Endothelial cell of umbilical vein (primary cell): Measurements from ENCODE around the gene CLEC18B. TPM values are rescaled to one million over a fixed set of nuclear protein-coding genes. Genes with fewer than 3 reads are reported as not detected.
A peak's percentile ranks its signal among the peaks of the same experiment; 100 is the strongest.

Experiments
- BruUV-seq: library from RNA; stranded (reverse); fragments of 400-500 nt; replicated peaks from 2 replicates; lab custom pipeline; 2021; lab: Mats Ljungman, UMichigan
- CTCF ChIA-PET: fragments of 300-600, 350-600 bp; sonication (Branson Sonifier 250); formaldehyde crosslinking; loops from one replicate; lab custom pipeline; 2021; ENCODE audit warnings: antibody characterized with exemption, inconsistent platforms; lab: Charles Lee
- POLR2A ChIA-PET: fragments of 300-600, 350-600 bp; sonication (Branson Sonifier 250); formaldehyde crosslinking; loops from one replicate; lab custom pipeline; 2021; ENCODE audit warnings: antibody characterized with exemption, inconsistent platforms; lab: Charles Lee
- DNase-seq: peaks from one replicate; pipeline ENCODE4 v3.0.0-alpha.2; 2011; ENCODE audit warnings: low read depth, low spot score
- FAIRE-seq: peaks from 2 replicates; lab custom pipeline; 2011; peaks lifted over from hg19 to GRCh38; lab: Jason Lieb, UNC
- H2AFZ ChIP-seq: 2 replicates; pipeline ENCODE4 v1.6.0; 2012; ENCODE audit warnings: low read depth, low read length, control low read depth, inconsistent platforms
- H3K27ac ChIP-seq: 2 replicates; pipeline ENCODE4 v1.5.1; 2011; ENCODE audit warnings: low read depth, mild to moderate bottlenecking, control low read depth, low read length, moderate library complexity; ENCODE audit not compliant: insufficient read depth
- H3K27me3 ChIP-seq, 2 experiments: 2 replicates each; pipeline versions ENCODE4 v1.6.0 to v1.6.1; 2011; ENCODE audit warnings: low read length in 2 of 2, mixed read lengths in 1 of 2; ENCODE audit not compliant: control insufficient read depth in 2 of 2, insufficient read depth in 2 of 2
- H3K36me3 ChIP-seq, 2 experiments: 2 replicates in 1 of 2; 3 replicates in 1 of 2; pipeline ENCODE4 v1.5.1; 2011; ENCODE audit warnings: low read length in 2 of 2, mild to moderate bottlenecking in 1 of 2, moderate library complexity in 1 of 2; ENCODE audit not compliant: control insufficient read depth in 2 of 2, insufficient read depth in 2 of 2; ENCODE audit errors: extremely low read depth in 1 of 2
- H3K4me1 ChIP-seq: 3 replicates; pipeline ENCODE4 v1.5.1; 2011; ENCODE audit warnings: mild to moderate bottlenecking, low read length; ENCODE audit not compliant: control insufficient read depth, insufficient read depth; ENCODE audit errors: extremely low read depth
- H3K4me2 ChIP-seq: 2 replicates; pipeline ENCODE4 v1.6.1; 2011; ENCODE audit warnings: low read length, control low read depth, mixed read lengths; ENCODE audit not compliant: insufficient read depth
- H3K4me3 ChIP-seq, 3 experiments: fragments of 200-600 bp in 1 of 3; sonication (generic), shearing (Covaris generic) in 1 of 3; replicated peaks in 1 of 3; 2 replicates each; pipeline ENCODE4 v1.5.1; 2011 to 2016; ENCODE audit warnings: control low read depth in 3 of 3, low read length in 3 of 3, mild to moderate bottlenecking in 2 of 3, inconsistent platforms in 1 of 3, low read depth in 1 of 3, moderate library complexity in 1 of 3; ENCODE audit not compliant: insufficient read depth in 1 of 3
- H3K79me2 ChIP-seq: 2 replicates; pipeline ENCODE4 v1.6.0; 2012; ENCODE audit warnings: low read length, inconsistent platforms; ENCODE audit not compliant: control insufficient read depth, insufficient read depth
- H3K9ac ChIP-seq: replicated peaks from 2 replicates; pipeline ENCODE3; 2011; ENCODE audit warnings: low read length, control low read depth; ENCODE audit not compliant: insufficient read depth; ENCODE audit errors: extremely low read depth
- H3K9me1 ChIP-seq: replicated peaks from 3 replicates; pipeline ENCODE4 v1.6.0; 2011; ENCODE audit warnings: mild to moderate bottlenecking, low read length; ENCODE audit not compliant: control insufficient read depth, insufficient read depth; ENCODE audit errors: extremely low read depth
- H3K9me3 ChIP-seq: replicated peaks from 2 replicates; pipeline ENCODE4 v1.5.1; 2012; ENCODE audit warnings: low read length, inconsistent platforms; ENCODE audit not compliant: control insufficient read depth, insufficient read depth
- H4K20me1 ChIP-seq: replicated peaks from 2 replicates; pipeline ENCODE3; 2011; ENCODE audit warnings: mild to moderate bottlenecking, low read length; ENCODE audit not compliant: control insufficient read depth, insufficient read depth; ENCODE audit errors: extremely low read depth
- EZH2 ChIP-seq: IDR thresholded peaks from 2 replicates; pipeline ENCODE4 v1.6.1; 2012; ENCODE audit warnings: borderline replicate concordance, low read depth, mild to moderate bottlenecking, moderate library complexity, low read length, inconsistent platforms; ENCODE audit not compliant: severe bottlenecking
- FOS ChIP-seq: IDR thresholded peaks from 2 replicates; pipeline ENCODE4 v1.6.1; 2011; ENCODE audit warnings: mild to moderate bottlenecking, low read length, moderate library complexity, borderline replicate concordance; ENCODE audit not compliant: insufficient read depth
- GATA2 ChIP-seq: IDR thresholded peaks from 2 replicates; pipeline ENCODE4 v1.7.0; 2011; ENCODE audit warnings: low read depth, mild to moderate bottlenecking, moderate library complexity, mixed read lengths, low read length; ENCODE audit not compliant: insufficient read length, insufficient read depth
- MYC ChIP-seq: IDR thresholded peaks from one replicate; pipeline ENCODE4 v1.6.1; 2011; ENCODE audit warnings: mild to moderate bottlenecking, low read depth, low read length
- POLR2A ChIP-seq: IDR thresholded peaks from 2 replicates; pipeline ENCODE4 v1.6.1; 2012; ENCODE audit warnings: low read depth, mild to moderate bottlenecking, control low read depth, low read length
- POLR2AphosphoS5 ChIP-seq: IDR thresholded peaks from 2 replicates; pipeline ENCODE4 v1.6.1; 2012; ENCODE audit warnings: low read depth, mild to moderate bottlenecking, control low read depth, low read length, moderate library complexity; ENCODE audit not compliant: insufficient read depth
- dilution Hi-C: fragments of 300-500 bp; cut with MboI; formaldehyde crosslinking; loops from one replicate; pipeline ENCODE4 v1.15.0; 2019; ENCODE audit warnings: low sequenced_read_pairs; ENCODE audit not compliant: extremely low pct_ligation_motif_present
- intact Hi-C: fragments of 100-400 bp; cut with micrococcal nuclease; formaldehyde crosslinking; loops from one replicate; pipeline ENCODE4 v1.10.0; 2022
- polyA plus RNA-seq, 4 experiments: library from polyadenylated mRNA; depleted of rRNA in 3 of 4; stranded (reverse) in 3 of 4; unstranded in 1 of 4; fragments of >200 nt; gene quantifications; 2 replicates each; pipeline versions ENCODE4 v1.2.1 to v1.2.3, GENCODE V29; 2011 to 2012; ENCODE audit warnings: missing spikeins in 1 of 4
- total RNA-seq: library from RNA; stranded (reverse); gene quantifications from 2 replicates; pipeline ENCODE4 v1.2.3, GENCODE V29; 2021
- TF ChIP-seq, protein P1 (sequence below), 2 donors: IDR thresholded peaks; 1 replicate in 1 of 2; 2 replicates in 1 of 2; pipeline ENCODE4 v1.5.1; 2011; ENCODE audit warnings: low read length in 2 of 2, mild to moderate bottlenecking in 2 of 2, moderate library complexity in 2 of 2, control low read depth in 1 of 2, inconsistent platforms in 1 of 2, low read depth in 1 of 2; ENCODE audit not compliant: insufficient read depth in 1 of 2; ENCODE audit errors: extremely low read depth in 1 of 2
- TF ChIP-seq, protein P2 (sequence below): IDR thresholded peaks from 2 replicates; pipeline ENCODE4 v1.6.1; 2011; ENCODE audit not compliant: insufficient read depth, insufficient read length

CLEC18B gene
- total and polyA plus RNA-seq, 2 donors (not counting 3 experiments of a cell fraction or from before 2014, with no cell fraction given): 0.49 TPM; not detected in 1

DNA sequence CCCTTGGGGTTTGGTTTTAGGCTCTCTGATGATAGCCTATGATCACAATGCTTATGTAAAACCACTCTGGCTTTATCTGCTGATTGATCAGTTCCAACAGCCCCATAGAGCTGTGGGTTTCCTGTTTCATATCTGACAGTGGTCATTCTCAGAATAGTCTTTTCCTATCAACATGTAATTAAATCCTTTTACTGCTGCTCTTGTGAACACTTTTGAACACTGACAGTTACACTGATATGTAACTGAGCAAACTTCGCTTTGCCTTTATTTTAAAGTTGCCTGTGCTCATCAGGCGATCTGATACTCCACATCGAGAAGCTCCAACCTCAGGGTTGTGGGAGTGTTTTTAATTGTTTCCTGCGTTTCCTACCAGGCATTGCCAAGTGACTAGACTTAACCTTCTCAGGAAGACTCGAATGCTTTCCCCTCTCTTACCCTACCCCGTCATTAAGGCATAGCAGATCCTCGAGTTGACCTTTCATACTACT lies 17.3 kb upstream of the CLEC18B start:
- no peak overlapping the region for H3K4me2 ChIP-seq
- POLR2A ChIA-PET: interaction anchor here (0.6 to 1.1 kb wide), 3 partner anchors 169 to 1448 kb away, joined by 3 read pairs; partner anchors contain the start of gene GLG1
- FAIRE-seq (peak; percentile 63), DNase-seq (peak; percentile 37)
- intact Hi-C loops: no loop called here
- no peak overlapping the region for H3K9ac ChIP-seq
- H3K36me3 ChIP-seq: no peaks in the 10 kb centered on the region
- no TSS peak for BruUV-seq
- no peaks in the 10 kb centered on the region for H3K9me3 ChIP-seq
- peak; percentile 62 for TF ChIP-seq GATA2
- TF ChIP-seq, protein P1, sequence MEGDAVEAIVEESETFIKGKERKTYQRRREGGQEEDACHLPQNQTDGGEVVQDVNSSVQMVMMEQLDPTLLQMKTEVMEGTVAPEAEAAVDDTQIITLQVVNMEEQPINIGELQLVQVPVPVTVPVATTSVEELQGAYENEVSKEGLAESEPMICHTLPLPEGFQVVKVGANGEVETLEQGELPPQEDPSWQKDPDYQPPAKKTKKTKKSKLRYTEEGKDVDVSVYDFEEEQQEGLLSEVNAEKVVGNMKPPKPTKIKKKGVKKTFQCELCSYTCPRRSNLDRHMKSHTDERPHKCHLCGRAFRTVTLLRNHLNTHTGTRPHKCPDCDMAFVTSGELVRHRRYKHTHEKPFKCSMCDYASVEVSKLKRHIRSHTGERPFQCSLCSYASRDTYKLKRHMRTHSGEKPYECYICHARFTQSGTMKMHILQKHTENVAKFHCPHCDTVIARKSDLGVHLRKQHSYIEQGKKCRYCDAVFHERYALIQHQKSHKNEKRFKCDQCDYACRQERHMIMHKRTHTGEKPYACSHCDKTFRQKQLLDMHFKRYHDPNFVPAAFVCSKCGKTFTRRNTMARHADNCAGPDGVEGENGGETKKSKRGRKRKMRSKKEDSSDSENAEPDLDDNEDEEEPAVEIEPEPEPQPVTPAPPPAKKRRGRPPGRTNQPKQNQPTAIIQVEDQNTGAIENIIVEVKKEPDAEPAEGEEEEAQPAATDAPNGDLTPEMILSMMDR (IDR thresholded peaks at IDR 0.05; ENCODE audit: extremely low read depth in 1 of 2, insufficient read depth in 1 of 2, low read depth in 1 of 2, low read length in 2 of 2): no peak
- TF ChIP-seq, protein P2, sequence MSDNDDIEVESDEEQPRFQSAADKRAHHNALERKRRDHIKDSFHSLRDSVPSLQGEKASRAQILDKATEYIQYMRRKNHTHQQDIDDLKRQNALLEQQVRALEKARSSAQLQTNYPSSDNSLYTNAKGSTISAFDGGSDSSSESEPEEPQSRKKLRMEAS: no peak
- no peak for TF ChIP-seq FOS
- TF ChIP-seq EZH2: no peak
- no peak for TF ChIP-seq MYC
- no peak for TF ChIP-seq POLR2AphosphoS5
- no peak for TF ChIP-seq POLR2A
- no peaks in the 10 kb centered on the region for H3K79me2 ChIP-seq
- CTCF ChIA-PET: interaction anchor here (0.9 to 3.4 kb wide), 3 partner anchors 9 to 22 kb away, joined by 3 to 11 read pairs (median 5); no protein-coding TSS in a partner anchor
- no peaks in the 10 kb centered on the region for H3K27me3 ChIP-seq
- H3K9me1 ChIP-seq: no peaks in the 10 kb centered on the region
- dilution Hi-C loops: no loop called here
- H3K27ac ChIP-seq: no peak overlapping the region
- H3K4me1 ChIP-seq: peaks cover 10% of the 10 kb centered on the region
- H4K20me1 ChIP-seq: no peaks in the 10 kb centered on the region
- H2AFZ ChIP-seq: no peak overlapping the region
- no peak overlapping the region for H3K4me3 ChIP-seq
